H9 (cell line): ENCODE measurements around the gene LTBP2. TPM values are rescaled to one million over a fixed set of nuclear protein-coding genes. Genes with fewer than 3 reads are reported as not detected.

Experiments used
- DNase-seq: peaks from one replicate; pipeline ENCODE4 v3.0.0-alpha.2; 2017
- H2AFZ ChIP-seq: one replicate; pipeline ENCODE4 v1.6.1; 2013; ENCODE audit warnings: mild to moderate bottlenecking, low read length, control low read depth, moderate library complexity
- H2AK5ac ChIP-seq: 2 replicates; pipeline ENCODE4 v1.6.1; 2013; ENCODE audit warnings: low read length, control low read depth, mixed read lengths; ENCODE audit not compliant: insufficient read length
- H2BK120ac ChIP-seq: one replicate; pipeline ENCODE4 v1.6.1; 2013; ENCODE audit warnings: low read depth, mild to moderate bottlenecking, low read length, control low read depth, inconsistent platforms; ENCODE audit not compliant: poor library complexity, severe bottlenecking
- H2BK12ac ChIP-seq: 2 replicates; pipeline ENCODE4 v1.6.1; 2013; ENCODE audit warnings: low read length, control low read depth, mixed read lengths, low read depth; ENCODE audit not compliant: insufficient read length
- H2BK15ac ChIP-seq: 2 replicates; pipeline ENCODE4 v1.6.1; 2013; ENCODE audit warnings: low read depth, low read length, control low read depth
- H2BK20ac ChIP-seq: one replicate; pipeline ENCODE4 v1.6.1; 2013; ENCODE audit warnings: low read depth, mild to moderate bottlenecking, low read length, control low read depth, inconsistent platforms; ENCODE audit not compliant: poor library complexity, severe bottlenecking
- H2BK5ac ChIP-seq: 2 replicates; pipeline ENCODE4 v1.6.1; 2013; ENCODE audit warnings: low read length, control low read depth, mixed read lengths; ENCODE audit not compliant: insufficient read length
- H3K14ac ChIP-seq: 2 replicates; pipeline ENCODE4 v1.6.1; 2013; ENCODE audit warnings: low read length, control low read depth; ENCODE audit not compliant: insufficient read depth
- H3K18ac ChIP-seq: 2 replicates; pipeline ENCODE4 v1.6.1; 2013; ENCODE audit warnings: low read depth, mild to moderate bottlenecking, mixed read lengths, low read length, control low read depth; ENCODE audit not compliant: insufficient read length
- H3K23ac ChIP-seq: 2 replicates; pipeline ENCODE4 v1.6.1; 2013; ENCODE audit warnings: low read length, control low read depth, mixed read lengths, low read depth; ENCODE audit not compliant: insufficient read length
- H3K23me2 ChIP-seq: 2 replicates; pipeline ENCODE4 v1.6.1; 2013; ENCODE audit warnings: low read depth, mild to moderate bottlenecking, mixed read lengths, low read length, control low read depth; ENCODE audit not compliant: insufficient read length, poor library complexity, severe bottlenecking
- H3K27ac ChIP-seq: 2 replicates; pipeline ENCODE4 v1.5.1; 2013; ENCODE audit warnings: low read length, control low read depth, mixed read lengths, low read depth; ENCODE audit not compliant: insufficient read length
- H3K27me3 ChIP-seq: 2 replicates; pipeline ENCODE4 v1.6.1; 2013; ENCODE audit warnings: low read length, control low read depth, inconsistent platforms; ENCODE audit not compliant: insufficient read depth
- H3K4ac ChIP-seq: 2 replicates; pipeline ENCODE4 v1.6.1; 2013; ENCODE audit warnings: low read depth, mild to moderate bottlenecking, control low read depth, inconsistent platforms, low read length, moderate library complexity
- H3K4me1 ChIP-seq: 2 replicates; pipeline ENCODE4 v1.6.1; 2013; ENCODE audit warnings: low read length, control low read depth, inconsistent platforms; ENCODE audit not compliant: insufficient read depth
- H3K4me2 ChIP-seq: 2 replicates; pipeline ENCODE4 v1.6.1; 2013; ENCODE audit warnings: low read length, control low read depth, mixed read lengths; ENCODE audit not compliant: insufficient read length, insufficient read depth
- H3K56ac ChIP-seq: 2 replicates; pipeline ENCODE4 v1.6.1; 2013; ENCODE audit warnings: low read depth, mild to moderate bottlenecking, mixed read lengths, low read length, control low read depth; ENCODE audit not compliant: insufficient read length
- H3K79me1 ChIP-seq: 2 replicates; pipeline ENCODE4 v1.6.1; 2013; ENCODE audit warnings: low read depth, mild to moderate bottlenecking, moderate library complexity, low read length, control low read depth, inconsistent platforms; ENCODE audit not compliant: insufficient read depth, poor library complexity, severe bottlenecking
- H3K79me2 ChIP-seq: 2 replicates; pipeline ENCODE4 v1.6.1; 2013; ENCODE audit warnings: low read length, control low read depth, inconsistent platforms; ENCODE audit not compliant: insufficient read depth
- H3K9ac ChIP-seq: 2 replicates; pipeline ENCODE4 v1.6.1; 2013; ENCODE audit warnings: low read length, control low read depth, mixed read lengths; ENCODE audit not compliant: insufficient read length; ENCODE audit errors: extremely low read depth
- H3K9me3 ChIP-seq: one replicate; pipeline ENCODE4 v1.6.1; 2013; ENCODE audit warnings: low read depth, low read length, inconsistent platforms; ENCODE audit not compliant: control insufficient read depth
- H3T11ph ChIP-seq: one replicate; pipeline ENCODE4 v1.6.1; 2013; ENCODE audit warnings: mild to moderate bottlenecking, low read length, control low read depth, inconsistent platforms
- H4K20me1 ChIP-seq: one replicate; pipeline ENCODE4 v1.6.1; 2013; ENCODE audit not compliant: control insufficient read depth, insufficient read length, insufficient read depth
- H4K5ac ChIP-seq: 2 replicates; pipeline ENCODE4 v1.6.1; 2013; ENCODE audit warnings: low read depth, mild to moderate bottlenecking, mixed read lengths, low read length, control low read depth; ENCODE audit not compliant: insufficient read length
- H4K8ac ChIP-seq: replicated peaks from 2 replicates; pipeline ENCODE4 v1.6.1; 2013; ENCODE audit warnings: low read length, control low read depth, mixed read lengths, low read depth; ENCODE audit not compliant: insufficient read length
- H4K91ac ChIP-seq: 2 replicates; pipeline ENCODE4 v1.6.1; 2013; ENCODE audit warnings: low read depth, mild to moderate bottlenecking, moderate library complexity, mixed read lengths, low read length, control low read depth; ENCODE audit not compliant: insufficient read length
- H3K27ac Mint-ChIP-seq, 3 experiments: 2 replicates in 2 of 3; 3 replicates in 1 of 3; pipeline ENCODE4 v1.8.0; 2020 to 2021; ENCODE audit warnings: mixed read lengths in 3 of 3, mild to moderate bottlenecking in 1 of 3, moderate library complexity in 1 of 3
- H3K27me3 Mint-ChIP-seq: 2 replicates; pipeline ENCODE4 v1.8.0; 2021; ENCODE audit warnings: low read depth, mild to moderate bottlenecking, moderate library complexity, mixed read lengths
- H3K36me3 Mint-ChIP-seq, 3 experiments: 2 replicates in 2 of 3; 3 replicates in 1 of 3; pipeline ENCODE4 v1.8.0; 2020 to 2021; ENCODE audit warnings: low read depth in 3 of 3, mixed read lengths in 3 of 3; ENCODE audit not compliant: insufficient read depth in 1 of 3
- H3K4me1 Mint-ChIP-seq, 2 experiments: 2 replicates each; pipeline ENCODE4 v1.8.0; 2020; ENCODE audit warnings: mixed read lengths in 2 of 2
- H3K4me3 Mint-ChIP-seq, 2 experiments: 2 replicates in 1 of 2; 3 replicates in 1 of 2; pipeline ENCODE4 v1.8.0; 2020 to 2021; ENCODE audit warnings: mild to moderate bottlenecking in 2 of 2, mixed read lengths in 2 of 2, moderate library complexity in 1 of 2
- H3K9me3 Mint-ChIP-seq, 2 experiments: 2 replicates in 1 of 2; 3 replicates in 1 of 2; pipeline ENCODE4 v1.8.0; 2020; ENCODE audit warnings: mild to moderate bottlenecking in 2 of 2, mixed read lengths in 2 of 2, moderate library complexity in 1 of 2
- CTCF ChIP-seq: fragments of 200-600 bp; sonication (generic); conservative IDR thresholded peaks from 3 replicates; pipeline ENCODE4 v1.8.0; 2021; ENCODE audit warnings: antibody characterized with exemption, mild to moderate bottlenecking
- WGBS: extraction: QIAGEN DNeasy Blood & Tissue Kit; methylation state at CpG from one replicate; pipeline ENCODE4 v1.1.7; 2013; ENCODE audit warnings: missing lambda C conversion rate, low lambda C conversion rate, mixed read lengths; ENCODE audit not compliant: insufficient read length; ENCODE audit errors: extremely low coverage; 5-methylcytosine and 5-hydroxymethylcytosine counted together
- total RNA-seq: library from RNA; stranded (reverse); gene quantifications from 2 replicates; pipeline ENCODE4 v1.2.1, GENCODE V29; 2021

The LTBP2 gene
- total RNA-seq, 1 experiment from 2014 or later, result 0.77 TPM

GRCh38 chr14:74622257-74622656, 10.2 kb upstream of the LTBP2 start:
- no peak for TF ChIP-seq CTCF
- no peak overlapping the region for H2BK120ac ChIP-seq
- no peak overlapping the region for H2AK5ac ChIP-seq
- H3K9ac ChIP-seq, result no peak overlapping the region
- H3K18ac ChIP-seq, result no peak overlapping the region
- no peaks in the 10 kb centered on the region for H3K23me2 ChIP-seq
- H2BK20ac ChIP-seq, result no peak overlapping the region
- Mint-ChIP-seq H3K27ac (no peak overlapping the region), H3K36me3 (no peaks in the 10 kb centered on the region; a peak in 1 of 7 replicates), H3K27me3 (peaks cover 6% of the 10 kb centered on the region), H3K4me1 (peaks cover 18 to 27% of the 10 kb centered on the region in 2 experiments), H3K4me3 (no peak overlapping the region), H3K9me3 (no peaks in the 10 kb centered on the region)
- no peak for DNase-seq
- no peaks in the 10 kb centered on the region for H3K79me1 ChIP-seq
- H2AFZ ChIP-seq, result no peak overlapping the region
- H3K4ac ChIP-seq, result no peak overlapping the region
- peaks cover 5% of the 10 kb centered on the region; the same call in 1 of the 2 replicates for H3K4me1 ChIP-seq
- no peak overlapping the region for H2BK12ac ChIP-seq
- no peaks in the 10 kb centered on the region for H3K9me3 ChIP-seq
- no peak overlapping the region for H3K14ac ChIP-seq
- H3K27ac ChIP-seq, result no peak overlapping the region
- H3K27me3 ChIP-seq, result no peaks in the 10 kb centered on the region
- H3K4me2 ChIP-seq, result no peak overlapping the region
- no peaks in the 10 kb centered on the region for H4K20me1 ChIP-seq
- no peak overlapping the region for H4K8ac ChIP-seq
- no peak overlapping the region for H3K56ac ChIP-seq
- H2BK15ac ChIP-seq, result no peak overlapping the region
- no peaks in the 10 kb centered on the region for H3K79me2 ChIP-seq
- no peak overlapping the region for H3K23ac ChIP-seq
- H4K5ac ChIP-seq, result no peak overlapping the region
- no peak overlapping the region for H3T11ph ChIP-seq
- no peak overlapping the region for H4K91ac ChIP-seq
- WGBS, result no CpG with 5 or more reads among the region's 5 CpGs
- H2BK5ac ChIP-seq, result no peak overlapping the region
